Stimulated activated CD4-positive, alpha-beta T cell treated with anti-CD3 and anti-CD28 coated beads, Interleukin-12 subunit alpha, Interleukin-12 subunit beta, amount 100 ng/mL, for 24 hours (primary cell): Measurements from ENCODE around the gene SSTR4.

Experiments used
- DNase-seq, 2 experiments: peaks; one replicate each; pipeline ENCODE4 v3.0.0-alpha.2; 2020; ENCODE audit warnings: low read depth in 2 of 2

The SSTR4 gene

DNA sequence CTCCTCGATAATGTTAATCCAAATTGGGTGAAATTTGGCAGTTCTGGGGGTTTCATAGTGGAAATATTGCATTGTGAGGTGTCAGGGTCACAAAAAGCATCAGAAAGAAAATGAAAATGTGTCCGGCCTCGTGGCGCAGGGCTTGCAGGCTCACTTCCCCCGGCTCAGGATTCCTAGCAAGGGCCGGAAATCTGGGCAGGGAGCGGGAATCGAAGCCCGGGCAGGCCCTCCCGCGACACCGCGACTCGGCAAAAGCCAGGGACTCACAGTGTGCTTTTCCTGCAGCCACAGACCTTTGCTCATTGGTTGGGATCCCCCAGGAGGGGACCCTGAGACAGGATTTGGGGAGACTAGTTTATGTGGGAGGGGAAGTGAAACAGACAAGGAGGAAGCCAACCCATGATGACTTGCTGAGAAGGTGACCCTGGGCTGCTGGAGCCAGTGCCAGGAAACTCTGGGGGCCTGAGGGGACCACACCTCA, 51.9 kb downstream of the SSTR4 start:
- DNase-seq, result no peak

DNA sequence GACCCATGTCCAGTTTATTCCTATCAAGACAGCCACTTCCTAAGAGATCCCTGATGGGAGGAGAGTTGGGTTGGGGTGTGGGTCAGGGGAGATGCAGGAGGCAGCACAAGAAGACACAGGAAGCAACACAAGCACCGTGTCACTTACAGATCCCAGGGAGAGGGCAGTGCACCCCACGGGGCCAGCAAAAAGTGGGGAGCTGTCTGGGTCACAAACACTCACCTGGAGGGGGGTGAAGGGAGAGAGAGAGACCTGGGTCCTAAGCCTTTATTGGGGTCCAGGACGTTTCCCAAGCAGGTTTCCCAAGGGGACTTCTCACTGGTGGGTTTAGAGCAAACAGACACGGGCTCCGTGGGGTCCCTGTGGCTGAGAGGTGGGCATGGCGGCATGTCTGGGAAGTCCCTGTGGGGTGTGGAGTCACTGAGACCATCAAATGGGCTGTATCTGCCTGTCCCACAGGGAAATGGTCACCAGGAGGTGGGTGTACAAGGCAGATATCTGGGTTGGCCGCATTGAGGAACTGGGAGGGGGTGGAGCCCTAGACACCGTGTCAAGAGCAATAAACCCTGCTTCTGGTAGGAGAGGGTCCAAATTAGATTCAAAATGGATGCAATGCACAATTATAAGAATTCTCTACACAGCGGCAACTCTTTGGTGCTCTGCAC, 52.6 kb downstream of the SSTR4 start:
- DNase-seq, result no peak
